ENCODE measurements around the gene PCNX2.

PCNX2 gene

DNA sequence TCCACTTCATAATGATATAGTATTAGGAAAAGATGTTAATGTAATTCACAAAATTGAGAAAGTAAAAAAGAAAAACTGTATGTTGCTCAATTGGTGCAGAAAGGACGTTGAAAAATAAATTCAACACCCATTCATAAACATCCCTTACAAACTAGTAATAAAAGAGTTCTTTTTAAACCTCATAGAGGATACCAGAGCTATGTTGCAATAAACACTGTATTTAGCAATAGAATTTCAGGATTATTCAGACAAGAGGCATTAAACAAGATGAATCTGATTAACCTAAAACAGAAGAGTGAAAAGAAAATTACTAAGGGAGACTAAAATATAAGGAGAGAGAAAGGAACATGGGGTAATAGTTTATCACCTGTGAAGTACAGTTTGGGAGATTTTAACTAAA lies 190.3 kb downstream of the PCNX2 start:
- H3K27me3 ChIP-seq (ENCODE audit: control insufficient read depth in 1 of 2, insufficient read depth in 2 of 2, low read length in 2 of 2) = no peaks in the 10 kb centered on the region
- no peaks in the 10 kb centered on the region for H3K4me1 ChIP-seq (ENCODE audit: control insufficient read depth in 1 of 2, insufficient read depth in 2 of 2, low read length in 2 of 2)
- H3K9ac ChIP-seq (ENCODE audit: low read depth in 1 of 2, low read length in 2 of 2) = no peak overlapping the region
- H3K27ac ChIP-seq (ENCODE audit: low read depth, low read length) = no peak overlapping the region
- H3K9me3 ChIP-seq (ENCODE audit: control insufficient read depth in 1 of 2, low read length in 2 of 2) = no peaks in the 10 kb centered on the region
- H3K36me3 ChIP-seq (ENCODE audit: control insufficient read depth in 1 of 2, insufficient read depth in 2 of 2, low read length in 2 of 2) = no peaks in the 10 kb centered on the region
- no peak overlapping the region for H3K4me3 ChIP-seq (ENCODE audit: low read depth in 1 of 2, low read length in 2 of 2)

DNA sequence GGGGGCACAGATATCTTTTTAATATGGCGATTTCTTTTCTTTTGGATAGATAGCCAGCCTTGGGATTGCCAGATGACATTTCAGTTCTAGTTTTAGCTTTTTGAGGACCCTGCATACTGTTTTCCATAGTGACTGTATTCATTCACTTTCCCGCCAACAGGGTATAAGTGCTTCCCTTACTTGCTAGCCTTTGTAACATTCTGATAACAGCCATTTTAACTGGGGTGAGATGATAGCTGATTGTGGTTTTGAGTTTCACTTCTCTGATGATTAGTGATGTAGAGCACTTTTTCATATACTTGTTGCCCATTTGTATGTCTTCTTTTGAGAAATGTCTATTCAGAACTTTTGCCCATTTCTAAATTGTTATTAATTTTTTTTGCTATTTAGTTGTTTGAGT lies 193.2 kb downstream of the PCNX2 start:
- Histone ChIP-seq H3K9ac (ENCODE audit: low read depth in 1 of 2, low read length in 2 of 2) (no peak overlapping the region), H3K4me1 (ENCODE audit: control insufficient read depth in 1 of 2, insufficient read depth in 2 of 2, low read length in 2 of 2) (no peaks in the 10 kb centered on the region), H3K9me3 (ENCODE audit: control insufficient read depth in 1 of 2, low read length in 2 of 2) (no peaks in the 10 kb centered on the region), H3K27me3 (ENCODE audit: control insufficient read depth in 1 of 2, insufficient read depth in 2 of 2, low read length in 2 of 2) (no peaks in the 10 kb centered on the region), H3K36me3 (ENCODE audit: control insufficient read depth in 1 of 2, insufficient read depth in 2 of 2, low read length in 2 of 2) (no peaks in the 10 kb centered on the region), H3K27ac (ENCODE audit: low read depth, low read length) (no peak overlapping the region), H3K4me3 (ENCODE audit: low read depth in 1 of 2, low read length in 2 of 2) (no peak overlapping the region)

GRCh38 chr1:233097959-233098580 lies 197.5 kb downstream of the PCNX2 start:
- Histone ChIP-seq H3K36me3 (ENCODE audit: control insufficient read depth in 1 of 2, insufficient read depth in 2 of 2, low read length in 2 of 2) (no peaks in the 10 kb centered on the region), H3K4me3 (ENCODE audit: low read depth in 1 of 2, low read length in 2 of 2) (no peak overlapping the region), H3K9ac (ENCODE audit: low read depth in 1 of 2, low read length in 2 of 2) (no peak overlapping the region), H3K4me1 (ENCODE audit: control insufficient read depth in 1 of 2, insufficient read depth in 2 of 2, low read length in 2 of 2) (no peaks in the 10 kb centered on the region), H3K27me3 (ENCODE audit: control insufficient read depth in 1 of 2, insufficient read depth in 2 of 2, low read length in 2 of 2) (no peaks in the 10 kb centered on the region), H3K9me3 (ENCODE audit: control insufficient read depth in 1 of 2, low read length in 2 of 2) (no peaks in the 10 kb centered on the region), H3K27ac (ENCODE audit: low read depth, low read length) (no peak overlapping the region)

- Histone ChIP-seq H3K4me1 (ENCODE audit: control insufficient read depth in 1 of 2, insufficient read depth in 2 of 2, low read length in 2 of 2) (no peaks in the 10 kb centered on the region), H3K36me3 (ENCODE audit: control insufficient read depth in 1 of 2, insufficient read depth in 2 of 2, low read length in 2 of 2) (no peaks in the 10 kb centered on the region), H3K27me3 (ENCODE audit: control insufficient read depth in 1 of 2, insufficient read depth in 2 of 2, low read length in 2 of 2) (no peaks in the 10 kb centered on the region), H3K9ac (ENCODE audit: low read depth in 1 of 2, low read length in 2 of 2) (no peak overlapping the region), H3K27ac (ENCODE audit: low read depth, low read length) (no peak overlapping the region), H3K9me3 (ENCODE audit: control insufficient read depth in 1 of 2, low read length in 2 of 2) (no peaks in the 10 kb centered on the region), H3K4me3 (ENCODE audit: low read depth in 1 of 2, low read length in 2 of 2) (no peak overlapping the region)
Observed at GRCh38 chr1:233097546-233097945, 198.0 kb downstream of the PCNX2 start.

- H3K27ac ChIP-seq (ENCODE audit: low read depth, low read length) = no peak overlapping the region
- H3K27me3 ChIP-seq (ENCODE audit: control insufficient read depth in 1 of 2, insufficient read depth in 2 of 2, low read length in 2 of 2) = no peaks in the 10 kb centered on the region
- no peak overlapping the region for H3K4me3 ChIP-seq (ENCODE audit: low read depth in 1 of 2, low read length in 2 of 2)
- no peak overlapping the region for H3K9ac ChIP-seq (ENCODE audit: low read depth in 1 of 2, low read length in 2 of 2)
- no peaks in the 10 kb centered on the region for H3K36me3 ChIP-seq (ENCODE audit: control insufficient read depth in 1 of 2, insufficient read depth in 2 of 2, low read length in 2 of 2)
- H3K9me3 ChIP-seq (ENCODE audit: control insufficient read depth in 1 of 2, low read length in 2 of 2) = no peaks in the 10 kb centered on the region
- no peaks in the 10 kb centered on the region for H3K4me1 ChIP-seq (ENCODE audit: control insufficient read depth in 1 of 2, insufficient read depth in 2 of 2, low read length in 2 of 2)
Observed at GRCh38 chr1:233094691-233095090, 200.8 kb downstream of the PCNX2 start.

DNA sequence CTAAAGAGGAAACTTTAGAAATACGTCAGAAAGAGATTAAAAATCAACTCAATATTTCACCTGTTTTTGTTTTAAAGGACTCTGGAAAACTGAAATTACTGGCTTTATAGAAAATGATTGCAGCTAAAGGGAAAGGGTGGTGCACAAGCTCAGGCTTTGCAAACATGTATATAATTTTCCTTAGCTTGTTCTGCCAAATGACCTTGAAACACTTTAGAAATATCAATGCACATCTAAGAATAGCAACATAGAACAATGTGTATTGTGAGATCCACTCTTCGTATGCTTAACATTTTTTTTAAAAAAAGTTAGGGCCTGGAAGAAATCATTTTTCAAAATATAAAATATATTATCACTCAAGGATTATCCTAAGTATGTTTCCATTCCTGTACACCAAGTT lies 201.3 kb downstream of the PCNX2 start:
- Histone ChIP-seq H3K4me1 (ENCODE audit: control insufficient read depth in 1 of 2, insufficient read depth in 2 of 2, low read length in 2 of 2) (no peaks in the 10 kb centered on the region), H3K27ac (ENCODE audit: low read depth, low read length) (no peak overlapping the region), H3K9me3 (ENCODE audit: control insufficient read depth in 1 of 2, low read length in 2 of 2) (no peaks in the 10 kb centered on the region), H3K27me3 (ENCODE audit: control insufficient read depth in 1 of 2, insufficient read depth in 2 of 2, low read length in 2 of 2) (no peaks in the 10 kb centered on the region), H3K9ac (ENCODE audit: low read depth in 1 of 2, low read length in 2 of 2) (no peak overlapping the region), H3K4me3 (ENCODE audit: low read depth in 1 of 2, low read length in 2 of 2) (no peak overlapping the region), H3K36me3 (ENCODE audit: control insufficient read depth in 1 of 2, insufficient read depth in 2 of 2, low read length in 2 of 2) (no peaks in the 10 kb centered on the region)

DNA sequence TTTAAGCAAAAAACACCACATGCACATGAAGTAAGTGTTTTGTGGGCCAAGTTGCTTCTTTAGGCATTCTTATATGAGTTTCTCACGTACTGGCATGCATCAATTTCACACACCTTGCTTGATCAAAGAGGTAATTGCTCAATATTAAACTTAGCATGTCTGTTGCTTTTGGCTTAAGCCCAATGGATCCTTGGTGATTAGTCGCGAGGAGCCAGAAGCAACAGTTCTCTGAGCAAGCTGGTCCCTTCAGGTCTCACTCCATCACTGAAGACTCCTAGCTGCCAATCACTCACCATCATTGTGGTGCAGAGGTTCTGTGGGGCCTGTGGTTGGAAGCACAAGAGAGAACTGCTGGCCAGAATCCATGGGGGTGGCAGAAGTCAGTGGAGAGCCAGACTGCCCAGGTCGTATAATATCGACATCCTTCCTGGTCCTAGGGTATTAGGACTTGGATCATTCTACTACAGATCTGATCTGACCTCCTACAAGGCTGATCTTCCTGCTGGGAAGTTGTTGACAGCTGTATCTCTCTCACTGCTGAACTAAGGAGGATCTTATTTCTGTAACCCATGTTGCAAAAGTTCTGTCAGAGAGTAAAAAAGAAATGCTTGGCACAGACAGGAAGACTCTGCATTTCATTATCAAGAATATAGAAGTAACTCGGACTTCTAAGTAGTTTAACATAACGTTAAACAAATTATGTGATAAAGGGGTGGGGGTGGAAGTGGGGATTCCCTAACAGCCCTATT lies 204.6 kb downstream of the PCNX2 start:
- Histone ChIP-seq H3K4me3 (ENCODE audit: low read depth in 1 of 2, low read length in 2 of 2) (no peak overlapping the region), H3K36me3 (ENCODE audit: control insufficient read depth in 1 of 2, insufficient read depth in 2 of 2, low read length in 2 of 2) (no peaks in the 10 kb centered on the region), H3K9me3 (ENCODE audit: control insufficient read depth in 1 of 2, low read length in 2 of 2) (no peaks in the 10 kb centered on the region), H3K9ac (ENCODE audit: low read depth in 1 of 2, low read length in 2 of 2) (no peak overlapping the region), H3K27me3 (ENCODE audit: control insufficient read depth in 1 of 2, insufficient read depth in 2 of 2, low read length in 2 of 2) (no peaks in the 10 kb centered on the region), H3K4me1 (ENCODE audit: control insufficient read depth in 1 of 2, insufficient read depth in 2 of 2, low read length in 2 of 2) (no peaks in the 10 kb centered on the region), H3K27ac (ENCODE audit: low read depth, low read length) (no peak overlapping the region)

DNA sequence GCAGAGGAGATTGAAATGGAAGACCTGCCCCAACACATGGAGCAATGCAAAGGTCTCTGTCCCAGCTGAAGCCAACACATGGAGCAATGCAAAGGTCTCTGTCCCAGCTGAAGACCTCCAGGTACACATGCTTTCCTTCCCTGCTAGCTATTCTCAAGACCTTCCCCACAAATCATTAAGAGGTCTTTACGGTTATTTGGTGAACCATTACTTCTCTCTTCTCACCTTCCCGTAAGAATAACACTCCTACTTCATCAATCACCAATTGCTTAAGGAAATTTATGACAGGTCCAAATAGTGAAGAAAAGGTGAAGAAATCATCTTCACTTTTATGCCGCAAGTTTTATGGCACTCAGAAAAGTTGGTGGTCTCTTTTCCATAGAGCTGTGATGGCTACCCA lies 206.3 kb downstream of the PCNX2 start:
- no peak overlapping the region for H3K27ac ChIP-seq (ENCODE audit: low read depth, low read length)
- no peaks in the 10 kb centered on the region for H3K4me1 ChIP-seq (ENCODE audit: control insufficient read depth in 1 of 2, insufficient read depth in 2 of 2, low read length in 2 of 2)
- H3K36me3 ChIP-seq (ENCODE audit: control insufficient read depth in 1 of 2, insufficient read depth in 2 of 2, low read length in 2 of 2) = no peaks in the 10 kb centered on the region
- no peaks in the 10 kb centered on the region for H3K9me3 ChIP-seq (ENCODE audit: control insufficient read depth in 1 of 2, low read length in 2 of 2)
- H3K4me3 ChIP-seq (ENCODE audit: low read depth in 1 of 2, low read length in 2 of 2) = no peak overlapping the region
- H3K9ac ChIP-seq (ENCODE audit: low read depth in 1 of 2, low read length in 2 of 2) = no peak overlapping the region
- H3K27me3 ChIP-seq (ENCODE audit: control insufficient read depth in 1 of 2, insufficient read depth in 2 of 2, low read length in 2 of 2) = no peaks in the 10 kb centered on the region

GRCh38 chr1:233088613-233089012 lies 206.9 kb downstream of the PCNX2 start:
- H3K9ac ChIP-seq (ENCODE audit: low read depth in 1 of 2, low read length in 2 of 2) = no peak overlapping the region
- H3K27me3 ChIP-seq (ENCODE audit: control insufficient read depth in 1 of 2, insufficient read depth in 2 of 2, low read length in 2 of 2) = no peaks in the 10 kb centered on the region
- no peak overlapping the region for H3K4me3 ChIP-seq (ENCODE audit: low read depth in 1 of 2, low read length in 2 of 2)
- H3K9me3 ChIP-seq (ENCODE audit: control insufficient read depth in 1 of 2, low read length in 2 of 2) = no peaks in the 10 kb centered on the region
- no peaks in the 10 kb centered on the region for H3K4me1 ChIP-seq (ENCODE audit: control insufficient read depth in 1 of 2, insufficient read depth in 2 of 2, low read length in 2 of 2)
- no peak overlapping the region for H3K27ac ChIP-seq (ENCODE audit: low read depth, low read length)
- H3K36me3 ChIP-seq (ENCODE audit: control insufficient read depth in 1 of 2, insufficient read depth in 2 of 2, low read length in 2 of 2) = no peaks in the 10 kb centered on the region

DNA sequence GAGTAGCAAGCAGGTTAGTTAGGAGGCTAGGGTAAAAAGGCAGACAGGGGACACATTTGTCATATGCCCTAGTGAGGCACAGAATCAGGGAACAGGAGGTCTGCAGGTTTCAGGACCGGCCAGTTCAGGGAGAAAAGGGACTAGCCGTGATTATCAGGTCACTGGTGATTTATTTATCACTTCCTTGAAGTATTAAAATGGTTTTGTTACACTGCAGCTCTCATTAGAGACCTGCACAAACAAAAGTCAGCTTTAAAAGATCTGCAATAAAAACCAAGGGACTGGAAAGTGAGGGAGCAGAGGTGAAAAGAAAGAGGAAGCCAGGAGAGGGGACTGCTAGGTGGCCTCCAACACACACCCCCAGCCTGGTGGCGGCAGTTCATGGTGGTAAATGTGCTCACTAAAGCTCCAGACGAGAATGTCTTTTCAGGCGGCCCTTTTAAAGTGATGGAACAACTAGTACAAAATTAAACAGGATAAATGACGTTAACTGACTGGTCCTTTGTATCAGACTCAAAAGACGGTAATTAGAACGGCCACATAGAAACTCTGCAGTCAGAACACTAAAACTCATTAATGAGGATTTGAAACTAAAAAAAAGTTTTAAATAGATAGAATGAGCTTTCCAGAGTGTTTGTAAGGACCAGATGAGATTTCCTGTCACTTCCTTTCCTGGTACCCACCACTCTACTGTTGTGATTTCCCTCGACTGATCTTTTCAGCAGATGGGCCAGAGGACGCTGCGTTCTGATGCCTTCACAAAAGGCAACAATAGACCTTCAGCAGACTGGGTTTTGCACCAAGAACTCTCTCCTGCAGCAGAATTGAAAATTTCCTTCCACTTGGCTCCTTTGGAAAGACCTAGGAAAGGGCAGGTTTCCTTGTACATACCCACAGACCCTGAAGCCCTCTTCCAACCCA lies 208.3 kb downstream of the PCNX2 start:
- H3K4me3 ChIP-seq (ENCODE audit: low read depth in 1 of 2, low read length in 2 of 2) = no peak overlapping the region
- no peak overlapping the region for H3K9ac ChIP-seq (ENCODE audit: low read depth in 1 of 2, low read length in 2 of 2)
- no peak overlapping the region for H3K27ac ChIP-seq (ENCODE audit: low read depth, low read length)
- no peaks in the 10 kb centered on the region for H3K9me3 ChIP-seq (ENCODE audit: control insufficient read depth in 1 of 2, low read length in 2 of 2)
- no peaks in the 10 kb centered on the region for H3K36me3 ChIP-seq (ENCODE audit: control insufficient read depth in 1 of 2, insufficient read depth in 2 of 2, low read length in 2 of 2)
- peaks cover 0 to 4% of the 10 kb centered on the region in 2 donors for H3K4me1 ChIP-seq (ENCODE audit: control insufficient read depth in 1 of 2, insufficient read depth in 2 of 2, low read length in 2 of 2)
- H3K27me3 ChIP-seq (ENCODE audit: control insufficient read depth in 1 of 2, insufficient read depth in 2 of 2, low read length in 2 of 2) = no peaks in the 10 kb centered on the region
